HG02642 (cell line): ENCODE results near the gene BCAS4.

Source experiments
- ATAC-seq: cut with Tn5 transposase; IDR thresholded peaks from one replicate; pipeline ENCODE4 v1.9.1; 2021; ENCODE audit warnings: mild to moderate bottlenecking; ENCODE audit not compliant: unreplicated experiment, poor library complexity

Gene BCAS4

DNA sequence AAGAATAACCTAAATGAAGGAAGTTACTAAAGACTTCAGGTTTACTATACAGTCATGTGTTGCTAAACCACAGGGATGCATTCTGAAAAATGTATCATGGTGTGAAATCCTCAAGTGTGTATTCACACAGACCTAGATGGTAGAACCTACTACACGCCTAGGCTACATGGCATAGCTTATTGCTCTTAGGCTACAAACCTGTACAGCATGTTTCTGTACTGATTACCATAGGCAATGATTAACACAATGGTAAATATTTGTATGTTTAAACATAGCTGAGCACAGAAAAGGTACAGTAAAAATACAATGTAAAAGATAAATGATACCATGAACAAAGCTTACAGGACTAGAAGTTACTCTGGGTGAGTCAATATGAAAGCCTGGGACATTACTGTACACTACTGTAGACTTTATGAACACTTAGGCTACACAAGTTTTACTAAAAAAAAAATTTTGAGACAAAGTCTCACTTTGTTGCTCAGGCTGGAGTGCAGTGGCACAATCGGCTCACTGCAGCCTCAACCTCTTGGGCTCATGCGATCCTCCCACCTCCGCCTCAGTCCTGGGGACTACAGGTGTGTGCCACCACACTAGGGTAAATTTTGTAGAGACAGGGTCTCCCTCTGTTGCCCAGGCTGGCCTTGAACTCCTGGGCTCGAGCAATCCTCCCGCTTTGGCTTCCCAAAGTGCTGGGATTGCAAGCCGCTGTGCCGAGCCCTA lies 100.4 kb downstream of the BCAS4 start:
- ATAC-seq, result no peak

DNA sequence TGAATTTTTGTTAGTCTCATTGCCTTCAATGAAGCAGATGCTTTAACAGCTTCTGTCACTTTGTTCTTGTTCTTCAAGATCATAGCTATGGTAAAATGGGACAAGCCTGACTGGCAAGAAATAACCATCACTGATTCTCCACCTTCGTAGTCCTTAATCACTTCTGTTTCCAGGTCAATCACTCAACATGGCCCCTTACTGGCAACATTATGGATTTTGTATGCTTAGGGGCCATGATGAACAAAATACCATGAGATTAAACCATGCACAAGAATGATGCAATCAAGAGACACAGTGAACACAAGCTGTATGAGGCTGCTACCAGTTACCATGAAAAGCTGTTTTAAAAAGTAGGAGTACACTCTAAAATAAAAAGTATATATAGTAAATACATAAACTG lies 103.6 kb downstream of the BCAS4 start:
- no peak for ATAC-seq

DNA sequence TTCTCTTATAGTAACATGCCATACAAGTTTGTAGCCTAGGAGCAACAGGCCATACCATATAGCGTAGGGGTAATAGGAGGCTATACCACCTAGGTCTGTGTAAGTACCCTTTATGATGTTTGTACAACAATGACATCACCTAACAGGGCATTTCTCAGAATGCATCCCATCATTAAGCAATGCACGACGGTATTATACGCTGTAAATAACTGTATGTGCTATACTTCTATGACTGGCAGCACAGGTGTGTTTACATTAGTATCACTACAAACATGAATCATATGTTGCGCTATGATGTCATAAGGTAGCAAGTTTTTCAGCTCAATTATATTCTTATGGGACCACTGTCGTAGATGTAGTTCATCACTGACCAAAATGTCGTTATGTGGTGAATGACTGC lies 105.4 kb downstream of the BCAS4 start:
- no peak for ATAC-seq

DNA sequence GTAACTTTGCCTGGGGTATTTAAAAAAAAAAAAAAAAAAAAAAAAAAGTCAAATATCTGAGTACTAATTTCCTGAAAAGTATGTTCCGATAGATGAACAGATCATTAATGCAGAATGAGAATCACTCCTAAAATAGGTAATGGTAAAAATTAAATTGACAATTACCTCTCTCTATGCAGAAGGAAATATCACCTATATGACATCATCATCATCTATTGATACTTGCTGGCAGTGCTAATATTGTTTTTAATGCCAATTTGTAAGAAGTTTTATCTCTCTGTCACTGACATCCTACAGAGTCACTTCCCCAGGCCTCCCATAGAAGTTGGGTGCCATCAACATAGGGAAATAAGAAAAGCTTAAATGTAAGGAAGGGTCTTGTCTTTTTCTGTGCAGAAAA lies 106.4 kb downstream of the BCAS4 start:
- ATAC-seq, result no peak

DNA sequence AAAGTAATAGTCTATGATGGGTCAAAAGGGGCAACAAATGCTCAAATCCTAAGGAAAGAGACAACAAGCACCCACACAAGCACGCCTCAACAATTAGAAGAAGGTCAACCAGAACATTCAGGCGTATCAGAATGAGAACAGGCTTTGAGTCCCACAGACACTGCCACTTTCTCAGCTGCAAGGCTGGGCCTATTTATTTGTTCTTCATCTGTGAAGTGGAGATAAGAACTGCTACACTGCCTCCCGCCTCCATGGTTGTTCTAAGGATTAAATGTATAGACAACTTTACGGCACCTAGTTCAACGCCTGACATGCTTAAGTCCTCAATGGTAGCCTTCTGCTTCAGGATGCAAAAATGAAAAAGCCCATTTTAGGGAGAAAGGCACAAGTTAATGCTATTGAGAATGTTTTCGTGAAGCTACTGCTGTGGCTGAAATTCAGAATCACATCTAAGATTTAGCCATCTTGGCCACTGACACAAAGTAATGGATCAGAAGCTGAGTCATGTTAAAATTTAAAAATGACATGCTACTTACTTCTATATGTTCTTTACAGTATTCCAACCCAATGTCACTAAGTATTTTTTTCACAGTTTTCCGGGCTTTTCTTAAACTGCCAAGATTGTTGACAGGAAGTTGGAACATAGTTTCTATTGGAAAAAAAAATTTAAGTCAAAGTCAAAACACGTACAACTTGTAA lies 108.6 kb downstream of the BCAS4 start:
- ATAC-seq, result no peak

DNA sequence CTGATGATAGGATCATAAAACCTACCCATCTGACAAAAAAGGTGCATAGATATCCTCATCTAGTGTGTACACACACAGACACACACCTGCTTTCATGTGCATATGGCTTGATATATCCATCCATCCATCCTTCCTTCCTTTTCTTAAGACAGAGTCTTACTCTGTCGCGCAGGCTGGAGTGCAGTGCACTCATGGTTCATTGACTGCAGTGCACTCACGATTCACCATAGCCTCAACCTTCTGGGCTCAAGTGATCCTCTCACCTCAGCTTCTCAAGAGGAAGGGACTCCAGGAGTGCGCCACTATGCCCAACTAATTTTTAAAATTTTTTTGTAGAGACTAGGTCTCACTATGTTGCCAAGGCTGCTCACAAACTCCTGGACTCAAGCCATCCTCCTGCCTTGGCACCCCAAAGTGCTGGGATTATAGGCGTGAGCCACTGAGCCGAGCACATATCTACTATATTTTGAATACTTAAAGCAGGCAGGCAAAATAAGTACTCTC lies 109.3 kb downstream of the BCAS4 start:
- no peak for ATAC-seq

DNA sequence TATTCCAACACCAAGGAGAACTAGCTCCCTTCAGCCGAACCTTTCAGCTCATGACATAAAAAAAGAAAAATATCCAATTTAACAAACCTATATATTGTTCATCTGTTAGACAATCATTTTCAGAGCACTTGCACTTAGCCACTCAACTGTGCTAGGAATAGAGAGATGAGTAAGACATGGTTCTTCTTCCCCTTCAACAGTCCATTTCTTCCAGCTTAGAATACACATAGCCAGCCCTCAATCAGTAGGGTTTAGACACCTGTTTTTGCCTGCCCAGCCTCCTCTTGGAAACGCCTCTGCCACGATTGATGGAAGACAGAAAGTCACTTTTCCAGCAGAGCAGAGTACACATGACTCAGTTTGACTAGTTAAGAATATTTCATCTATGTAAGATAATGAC lies 114.6 kb downstream of the BCAS4 start:
- no peak for ATAC-seq

DNA sequence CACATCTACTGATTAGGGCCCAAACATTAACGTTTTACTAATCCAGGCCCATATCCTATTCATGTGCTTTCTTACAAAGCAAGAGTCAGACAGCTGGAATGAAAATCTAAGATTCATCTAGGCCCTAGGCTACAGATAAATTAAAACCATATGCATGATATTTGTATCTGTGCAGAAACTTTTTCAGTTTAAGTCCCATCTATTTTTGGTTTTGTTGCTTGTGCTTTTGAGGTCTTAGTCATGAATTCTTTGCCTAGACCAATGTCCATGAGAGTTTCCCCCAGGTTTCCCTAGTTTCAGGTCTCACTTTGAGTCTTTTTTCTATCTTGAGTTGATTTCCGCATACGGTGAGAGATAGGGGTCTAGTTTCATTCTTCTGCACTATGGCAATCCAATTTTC lies 116.2 kb downstream of the BCAS4 start:
- no peak for ATAC-seq

DNA sequence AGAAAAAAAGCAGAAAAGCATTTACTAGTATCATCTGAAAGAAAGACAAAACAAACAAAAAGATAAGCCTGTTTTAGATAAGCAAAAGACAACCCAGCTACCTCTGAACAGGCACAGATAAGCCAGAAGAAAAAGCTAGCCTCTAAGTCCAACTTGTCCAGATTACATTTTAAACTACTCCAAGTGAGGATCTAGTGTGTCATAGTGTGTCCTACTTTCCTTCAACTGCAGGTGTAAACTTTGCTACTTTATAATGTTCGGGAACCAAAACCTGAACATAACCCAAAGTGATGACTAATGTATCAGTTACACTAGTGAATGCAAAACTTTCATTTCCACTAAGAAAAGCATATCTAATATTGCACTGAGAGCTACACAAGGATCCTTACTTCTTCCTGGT lies 116.9 kb downstream of the BCAS4 start:
- peak; percentile 44 for ATAC-seq

DNA sequence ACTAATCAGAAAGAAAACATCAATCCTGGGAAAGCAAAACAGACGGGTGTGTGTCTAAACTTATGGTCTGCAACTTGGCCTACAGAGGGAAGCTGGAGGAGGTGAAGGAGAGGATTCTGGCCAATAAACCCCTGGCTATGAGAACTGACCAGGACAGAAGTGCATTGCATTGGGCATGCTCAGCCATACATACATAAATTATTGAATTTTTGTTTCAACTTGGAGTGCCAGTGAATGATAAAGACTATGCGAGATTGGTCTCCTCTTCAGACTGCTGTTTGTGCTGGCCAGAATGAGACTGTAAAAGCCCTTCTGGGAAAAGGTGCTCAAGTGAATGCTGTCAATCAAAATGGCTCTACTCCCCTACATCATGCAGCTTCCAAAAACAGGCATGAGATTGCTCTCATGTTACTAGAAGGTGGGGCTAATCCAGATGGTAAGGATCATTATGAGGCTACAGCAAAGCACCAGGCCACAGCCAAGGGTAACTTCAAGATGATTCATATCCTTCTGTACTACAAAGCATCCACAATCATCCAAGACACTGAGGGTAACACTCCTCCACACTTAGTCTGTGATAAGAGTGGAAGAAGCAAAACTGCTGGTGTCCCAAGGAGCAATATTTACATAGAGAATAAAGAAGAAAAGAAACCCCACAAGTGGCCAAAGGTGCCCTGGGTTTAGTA lies 119.0 kb downstream of the BCAS4 start:
- peak; percentile 44 for ATAC-seq

DNA sequence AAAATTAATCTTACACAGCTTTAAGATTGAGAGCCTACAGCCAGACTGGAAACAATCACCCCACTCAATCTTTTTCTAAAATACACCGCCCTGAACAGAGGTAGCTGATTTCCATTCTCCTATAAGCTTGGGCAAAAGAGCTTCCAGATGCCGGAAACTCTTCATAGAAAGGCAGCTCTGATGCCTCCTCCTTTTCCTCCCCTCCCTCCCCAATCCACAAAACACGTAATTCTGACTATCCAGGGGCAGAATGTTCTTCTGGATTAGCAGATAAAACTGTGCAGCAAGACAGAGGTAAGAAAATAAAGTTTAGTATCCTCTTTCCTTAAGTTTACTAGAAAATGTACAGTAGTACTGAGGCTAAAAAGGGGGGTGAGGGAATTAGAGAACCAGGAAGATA lies 120.6 kb downstream of the BCAS4 start:
- no peak for ATAC-seq

DNA sequence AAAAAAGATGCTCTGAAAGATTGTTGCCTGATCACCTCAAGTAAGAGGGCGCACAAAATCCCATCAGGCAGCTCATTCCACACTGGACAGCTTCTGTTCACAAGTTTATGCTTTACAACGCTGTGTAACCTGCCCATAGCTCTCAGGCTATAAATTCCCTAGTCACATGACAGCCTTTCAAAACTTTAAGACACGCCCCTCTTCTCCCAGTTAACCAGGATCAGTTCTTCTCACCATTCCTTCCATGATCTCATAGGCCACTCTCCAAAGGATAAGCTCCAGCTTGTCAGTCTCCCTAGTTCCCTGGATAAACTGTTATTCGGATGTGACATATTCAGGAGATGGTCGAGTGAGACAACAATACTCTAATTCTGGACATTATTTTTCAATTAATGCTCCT lies 121.4 kb downstream of the BCAS4 start:
- ATAC-seq, result no peak

DNA sequence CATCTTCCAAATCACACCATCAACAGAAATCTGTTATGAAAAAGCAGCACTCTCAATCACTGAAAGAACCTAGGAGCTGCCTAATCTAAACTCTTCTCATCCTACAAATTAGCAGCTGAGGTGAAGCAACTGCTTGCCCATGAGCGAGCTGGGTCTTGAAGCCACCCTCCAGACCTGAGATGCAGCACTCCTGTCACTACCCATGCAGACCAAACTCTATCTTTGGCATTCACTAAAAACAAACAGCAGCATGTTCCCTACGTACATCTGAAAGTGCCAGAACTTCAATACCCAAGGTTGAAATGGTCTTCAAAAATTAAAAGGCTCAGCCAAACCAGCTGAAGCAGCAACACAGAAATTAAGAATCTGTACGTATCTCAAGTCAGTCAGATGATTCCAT lies 122.1 kb downstream of the BCAS4 start:
- no peak for ATAC-seq

DNA sequence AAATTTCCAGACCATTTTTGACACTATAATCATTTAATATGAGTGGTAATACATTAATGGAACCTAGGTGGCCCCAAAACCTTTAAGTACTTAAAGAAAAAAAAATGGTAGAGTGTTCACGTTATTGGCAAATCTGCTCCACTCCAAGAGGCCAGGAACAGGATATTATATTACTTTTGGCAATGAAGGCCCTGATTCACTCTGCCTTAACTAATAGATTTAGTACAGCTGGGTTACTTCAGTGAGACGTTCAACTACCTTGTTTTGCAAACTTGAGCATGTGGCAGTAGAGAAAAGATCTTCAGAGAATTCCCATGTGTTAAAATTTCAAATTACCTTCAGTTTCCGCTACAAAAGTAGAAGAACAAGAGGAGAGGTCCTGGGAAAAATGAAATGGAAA lies 123.5 kb downstream of the BCAS4 start:
- ATAC-seq, result no peak

DNA sequence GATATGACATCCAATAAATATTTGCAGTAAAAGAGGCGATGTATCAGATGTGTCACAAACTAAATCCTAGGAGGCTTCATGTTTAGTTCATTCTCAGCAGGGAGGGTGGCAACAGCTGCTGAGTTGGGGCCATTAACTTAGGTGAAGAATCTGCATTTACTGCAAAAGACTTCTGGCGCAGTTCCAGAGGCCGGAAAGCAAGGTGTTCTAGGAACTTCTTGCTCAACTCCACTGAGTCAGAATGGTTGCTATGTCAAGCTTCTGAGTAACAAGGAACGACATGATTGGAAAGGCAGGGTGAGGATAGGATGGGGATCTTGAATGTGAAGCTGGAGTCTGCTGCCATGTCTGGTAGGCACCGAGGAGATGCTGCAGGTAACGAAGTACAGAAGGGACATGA lies 124.7 kb downstream of the BCAS4 start:
- no peak for ATAC-seq

DNA sequence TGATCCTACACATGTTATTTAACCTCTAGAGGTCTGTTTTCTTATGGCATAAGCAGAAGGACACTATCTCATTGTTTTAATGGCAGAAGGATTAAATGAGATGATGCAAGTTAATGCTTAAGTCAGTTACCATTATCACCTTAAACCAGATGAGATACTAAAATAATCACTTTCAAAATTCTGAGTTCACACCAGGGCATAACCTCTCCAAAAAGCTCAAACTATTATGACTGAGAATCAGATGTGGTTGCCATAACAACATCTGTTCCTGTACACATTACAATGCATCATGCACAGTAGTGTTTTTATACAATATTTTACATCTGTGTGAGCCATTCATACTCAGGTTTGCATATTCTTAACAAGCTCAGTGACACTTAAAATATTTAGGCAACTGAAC lies 126.1 kb downstream of the BCAS4 start:
- ATAC-seq, result no peak

DNA sequence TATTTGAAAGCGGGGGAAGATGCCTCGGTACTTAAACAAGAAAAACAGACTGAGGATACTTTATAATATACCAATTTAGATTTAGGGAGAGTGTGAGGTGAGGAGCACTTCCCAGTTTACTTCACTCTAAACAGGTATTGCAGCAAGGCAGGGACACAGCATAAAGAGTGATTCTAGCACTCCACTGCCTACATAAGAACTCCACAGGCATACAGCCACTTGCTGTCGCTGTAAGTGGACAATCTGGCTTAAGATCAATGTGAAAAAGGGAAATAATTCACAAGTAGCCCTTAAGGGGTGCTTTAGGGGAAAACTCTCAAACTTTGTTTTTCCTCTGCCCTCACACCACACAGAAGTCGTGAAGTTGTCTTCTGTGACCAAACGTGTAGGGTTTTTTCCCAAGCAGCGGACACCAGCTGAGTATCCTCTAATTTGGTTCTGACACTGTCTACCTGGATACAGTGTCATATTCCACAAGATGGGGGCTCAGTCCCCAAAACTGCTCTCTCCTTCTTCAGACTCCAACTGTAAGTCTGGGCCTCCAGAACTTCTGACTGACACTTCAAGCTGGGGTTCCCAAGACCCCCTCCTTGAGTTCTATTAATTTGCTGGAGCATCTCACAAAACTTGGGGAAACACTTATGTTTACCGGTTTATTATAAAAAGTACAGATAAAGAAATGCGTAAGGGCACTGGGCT lies 127.1 kb downstream of the BCAS4 start:
- ATAC-seq, result no peak

DNA sequence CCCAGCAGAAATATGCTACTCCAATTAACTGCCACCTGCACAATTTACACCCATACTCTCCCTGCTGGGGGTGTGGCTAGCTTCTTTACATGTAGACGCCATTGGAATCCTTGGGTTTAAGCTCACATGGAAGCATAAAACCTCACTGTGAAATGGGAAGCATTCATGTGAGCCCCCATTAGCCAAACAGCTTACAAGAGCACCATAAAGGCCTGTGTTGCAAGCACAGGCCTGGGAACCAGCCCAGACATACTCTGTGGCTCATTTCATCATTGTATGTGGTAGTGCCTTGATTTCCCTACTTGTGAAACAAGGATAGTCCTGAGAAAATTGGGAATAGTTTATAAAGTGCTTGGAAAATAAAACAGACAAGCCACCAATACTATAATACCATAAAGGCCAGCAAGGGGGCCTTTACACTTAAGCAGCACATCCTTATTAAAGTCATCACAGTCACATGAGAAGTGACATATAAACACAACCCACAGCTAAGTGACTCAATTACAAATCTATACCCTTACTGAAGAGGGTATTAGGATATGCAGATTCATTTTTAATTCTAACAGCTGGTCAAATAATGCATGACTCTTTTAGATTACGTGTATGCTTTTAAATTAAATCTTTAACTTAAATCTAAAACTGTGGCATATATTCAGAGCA lies 129.5 kb downstream of the BCAS4 start:
- ATAC-seq, result no peak

DNA sequence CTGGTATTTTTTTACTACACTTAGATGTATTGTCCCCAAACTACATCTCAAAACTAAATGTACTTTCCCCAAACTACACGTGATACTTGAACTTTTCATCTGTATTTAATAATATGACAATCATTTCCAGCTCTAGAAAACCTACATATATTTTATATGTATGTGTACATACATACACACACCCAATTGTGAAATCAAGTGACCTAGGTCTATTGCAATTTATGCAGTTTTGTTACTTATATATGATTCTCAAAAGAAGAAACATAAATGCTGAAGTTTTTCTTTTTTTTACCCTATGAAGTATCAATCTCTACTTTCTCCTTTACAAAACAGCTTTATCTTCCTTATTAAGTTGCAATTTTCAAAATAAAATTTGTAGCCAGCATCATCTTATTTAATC lies 131.7 kb downstream of the BCAS4 start:
- ATAC-seq, result no peak
